ENCODE measurements around the gene BPI.
"Not testable (repeated sequence)": the region's sequence is repeated elsewhere in the genome, so short reads cannot be mapped to it uniquely, and the experiment has no call there.

The BPI gene

GRCh38 chr20:38336726-38337125, 32.8 kb downstream of the BPI start:
- no peak for DNase-seq (ENCODE audit: low spot score)

- DNase-seq (ENCODE audit: low spot score), result no peak
These were observed 33.7 kb downstream of the BPI start for GRCh38 chr20:38337561-38338140.

GRCh38 chr20:38338849-38339520, 35.0 kb downstream of the BPI start:
- no peak for DNase-seq (ENCODE audit: low spot score)

- not testable (repeated sequence) for DNase-seq (ENCODE audit: low spot score)
These were observed 35.6 kb downstream of the BPI start for GRCh38 chr20:38339521-38339896.

GRCh38 chr20:38339997-38340396, 36.0 kb downstream of the BPI start:
- no peak for DNase-seq (ENCODE audit: low spot score)

- no peak for DNase-seq (ENCODE audit: low spot score)
These were observed 36.7 kb downstream of the BPI start for GRCh38 chr20:38340693-38341092.

GRCh38 chr20:38342216-38342615, 38.3 kb downstream of the BPI start:
- no peak for DNase-seq (ENCODE audit: low spot score)

- no peak for DNase-seq (ENCODE audit: low spot score)
These were observed 38.9 kb downstream of the BPI start for GRCh38 chr20:38342713-38343310.

GRCh38 chr20:38343311-38344106, 39.6 kb downstream of the BPI start:
- DNase-seq (ENCODE audit: low spot score), result no peak

GRCh38 chr20:38344107-38344701, 40.2 kb downstream of the BPI start:
- no peak for DNase-seq (ENCODE audit: low spot score)

GRCh38 chr20:38345643-38346042, 41.7 kb downstream of the BPI start:
- DNase-seq (ENCODE audit: low spot score), result no peak

- no peak for DNase-seq (ENCODE audit: low spot score)
These were observed 42.3 kb downstream of the BPI start, which contains the start of gene LBP for GRCh38 chr20:38346247-38346651. Gene LBP (plus strand): TSS chr20:38346482. CDS start chr20:38346517, 35 bp downstream.

- DNase-seq (ENCODE audit: low spot score), result no peak
These were observed 42.8 kb downstream of the BPI start for GRCh38 chr20:38346741-38347140.

- no peak for DNase-seq (ENCODE audit: low spot score)
These were observed 45.9 kb downstream of the BPI start for GRCh38 chr20:38349856-38350255.

- DNase-seq (ENCODE audit: low spot score), result no peak
These were observed 47.2 kb downstream of the BPI start for GRCh38 chr20:38350879-38351775.

- no peak for DNase-seq (ENCODE audit: low spot score)
These were observed 49.4 kb downstream of the BPI start for GRCh38 chr20:38353316-38353715.

- DNase-seq (ENCODE audit: low spot score), result no peak
These were observed 50.3 kb downstream of the BPI start for GRCh38 chr20:38354227-38354626.

- DNase-seq (ENCODE audit: low spot score), result no peak
These were observed 51.4 kb downstream of the BPI start for GRCh38 chr20:38355161-38356012.

- no peak for DNase-seq (ENCODE audit: low spot score)
These were observed 53.8 kb downstream of the BPI start for GRCh38 chr20:38357653-38358207.

GRCh38 chr20:38358556-38358955, 54.6 kb downstream of the BPI start:
- DNase-seq (ENCODE audit: low spot score), result no peak

All from kidney capillary endothelial cell (primary cell).